OCI-LY1 (cell line): Measurements from ENCODE around the gene CYB5R3.
A peak's percentile ranks its signal among the peaks of the same experiment; 100 is the strongest.

ENCODE experiments used
- CTCF ChIP-seq: fragments of 200-600 bp; sonication (generic), shearing (Covaris generic); IDR thresholded peaks from 2 replicates; pipeline ENCODE4 v1.5.1; 2017; ENCODE audit warnings: mild to moderate bottlenecking, antibody characterized with exemption, low read length, moderate library complexity, mixed read lengths
- EZH2 ChIP-seq: fragments of 200-600 bp; sonication (generic), shearing (Covaris generic); IDR thresholded peaks from 2 replicates; pipeline ENCODE4 v1.8.0; 2017; ENCODE audit warnings: borderline replicate concordance, mixed run types, mild to moderate bottlenecking, antibody characterized with exemption, low read length, moderate library complexity, mixed read lengths

DNA sequence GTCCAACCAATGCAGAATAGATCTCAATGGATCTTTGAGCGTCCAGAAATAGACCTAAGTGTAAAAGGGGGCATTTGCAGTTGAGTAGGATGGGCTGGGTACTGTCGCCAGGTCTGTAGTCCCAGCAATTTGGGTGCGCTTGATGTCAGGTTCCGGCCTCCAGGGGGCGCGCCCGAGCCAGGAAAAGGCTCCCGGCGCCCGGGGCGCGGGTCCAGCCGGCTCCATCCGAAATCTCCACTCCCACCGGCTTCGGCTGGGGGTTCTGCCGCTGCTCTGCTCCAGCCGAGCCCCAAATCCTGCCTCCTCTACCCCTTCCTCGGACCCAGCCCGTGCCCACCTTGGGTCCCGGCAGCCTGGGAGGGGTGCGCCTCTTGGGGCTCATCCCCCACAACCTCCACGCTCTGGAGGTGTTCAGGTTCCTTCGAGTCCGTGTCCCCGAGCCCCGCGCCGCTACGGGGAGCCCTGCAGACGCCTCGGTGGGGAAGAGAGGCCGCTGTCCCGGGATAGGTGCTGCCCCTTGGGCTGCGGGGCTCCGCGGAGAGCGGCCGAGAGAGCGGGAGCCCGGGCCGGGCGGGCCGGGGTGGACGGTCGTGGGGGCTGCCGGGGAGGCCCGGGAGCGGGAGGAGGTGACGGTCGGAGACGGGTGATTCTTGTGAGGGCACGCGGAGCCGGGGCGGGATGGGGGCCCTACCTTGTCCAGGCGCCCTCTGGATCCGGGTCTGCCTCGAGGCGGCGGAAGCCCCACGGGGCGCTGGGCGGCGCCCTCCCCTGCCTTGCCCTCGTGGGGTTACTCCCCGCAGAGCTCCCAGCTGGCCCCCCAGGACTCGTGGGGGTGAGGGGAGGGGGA is 13.0 kb upstream of the CYB5R3 start:
- TF ChIP-seq EZH2, result no peak
- peak; percentile 79 for TF ChIP-seq CTCF
